ENCODE results near the gene ATOX1.
A peak's percentile ranks its signal among the peaks of the same experiment; 100 is the strongest.

Gene ATOX1

GRCh38 chr5:151697452-151697851 is 61.0 kb downstream of the ATOX1 start:
- Histone ChIP-seq H3K4me1 (ENCODE audit: insufficient read depth, insufficient read length) (peaks cover 11% of the 10 kb centered on the region), H3K36me3 (ENCODE audit: insufficient read depth, insufficient read length, low read length) (no peaks in the 10 kb centered on the region), H3K9me3 (ENCODE audit: insufficient read depth, low read length) (no peaks in the 10 kb centered on the region), H3K4me3 (ENCODE audit: insufficient read length, low read depth) (no peak overlapping the region), H3K27me3 (ENCODE audit: insufficient read depth, insufficient read length) (no peaks in the 10 kb centered on the region), H3K9ac (ENCODE audit: insufficient read length, low read depth) (no peak overlapping the region)
- no peak for DNase-seq (ENCODE audit: low read depth, low spot score)
- TF ChIP-seq SUZ12 (IDR thresholded peaks at IDR 0.05; ENCODE audit: extremely low read depth, insufficient read depth, insufficient read length), result no peak
- no peak for TF ChIP-seq ZNF274 (IDR thresholded peaks at IDR 0.05; ENCODE audit: low read depth, low read length)
- TF ChIP-seq YY1 (IDR thresholded peaks at IDR 0.05; ENCODE audit: insufficient read depth, insufficient read length), result no peak

GRCh38 chr5:151696470-151697061 is 61.9 kb downstream of the ATOX1 start:
- no peaks in the 10 kb centered on the region for H3K27me3 ChIP-seq (ENCODE audit: insufficient read depth, insufficient read length)
- peaks cover 11% of the 10 kb centered on the region for H3K4me1 ChIP-seq (ENCODE audit: insufficient read depth, insufficient read length)
- peak overlapping the region; percentile 22 for H3K4me3 ChIP-seq (ENCODE audit: insufficient read length, low read depth)
- DNase-seq (ENCODE audit: low read depth, low spot score), result no peak
- H3K36me3 ChIP-seq (ENCODE audit: insufficient read depth, insufficient read length, low read length), result no peaks in the 10 kb centered on the region
- peak overlapping the region; percentile 76 for H3K9ac ChIP-seq (ENCODE audit: insufficient read length, low read depth)
- TF ChIP-seq SUZ12 (IDR thresholded peaks at IDR 0.05; ENCODE audit: extremely low read depth, insufficient read depth, insufficient read length) (no peak), YY1 (IDR thresholded peaks at IDR 0.05; ENCODE audit: insufficient read depth, insufficient read length) (no peak), ZNF274 (IDR thresholded peaks at IDR 0.05; ENCODE audit: low read depth, low read length) (no peak)
- H3K9me3 ChIP-seq (ENCODE audit: insufficient read depth, low read length), result no peaks in the 10 kb centered on the region

GRCh38 chr5:151695464-151695863 is 63.0 kb downstream of the ATOX1 start:
- H3K9me3 ChIP-seq (ENCODE audit: insufficient read depth, low read length), result no peaks in the 10 kb centered on the region
- H3K27me3 ChIP-seq (ENCODE audit: insufficient read depth, insufficient read length), result no peaks in the 10 kb centered on the region
- DNase-seq (ENCODE audit: low read depth, low spot score), result no peak
- no peaks in the 10 kb centered on the region for H3K36me3 ChIP-seq (ENCODE audit: insufficient read depth, insufficient read length, low read length)
- H3K9ac ChIP-seq (ENCODE audit: insufficient read length, low read depth), result no peak overlapping the region
- H3K4me1 ChIP-seq (ENCODE audit: insufficient read depth, insufficient read length), result peaks cover 11% of the 10 kb centered on the region
- TF ChIP-seq YY1 (IDR thresholded peaks at IDR 0.05; ENCODE audit: insufficient read depth, insufficient read length) (no peak), ZNF274 (IDR thresholded peaks at IDR 0.05; ENCODE audit: low read depth, low read length) (no peak), SUZ12 (IDR thresholded peaks at IDR 0.05; ENCODE audit: extremely low read depth, insufficient read depth, insufficient read length) (no peak)
- H3K4me3 ChIP-seq (ENCODE audit: insufficient read length, low read depth), result no peak overlapping the region

- Histone ChIP-seq H3K36me3 (ENCODE audit: insufficient read depth, insufficient read length, low read length) (no peaks in the 10 kb centered on the region), H3K9me3 (ENCODE audit: insufficient read depth, low read length) (no peaks in the 10 kb centered on the region), H3K4me3 (ENCODE audit: insufficient read length, low read depth) (no peak overlapping the region), H3K9ac (ENCODE audit: insufficient read length, low read depth) (no peak overlapping the region), H3K27me3 (ENCODE audit: insufficient read depth, insufficient read length) (no peaks in the 10 kb centered on the region), H3K4me1 (ENCODE audit: insufficient read depth, insufficient read length) (peaks cover 11% of the 10 kb centered on the region)
- no peak for TF ChIP-seq ZNF274 (IDR thresholded peaks at IDR 0.05; ENCODE audit: low read depth, low read length)
- no peak for TF ChIP-seq YY1 (IDR thresholded peaks at IDR 0.05; ENCODE audit: insufficient read depth, insufficient read length)
- DNase-seq (ENCODE audit: low read depth, low spot score), result no peak
Measured at GRCh38 chr5:151694035-151694485, 64.4 kb downstream of the ATOX1 start.
